ENCODE results near the gene EPB41L4B. TPM values are rescaled to one million over a fixed set of nuclear protein-coding genes. Genes with fewer than 3 reads are reported as not detected.
"Not testable (repeated sequence)": the region's sequence is repeated elsewhere in the genome, so short reads cannot be mapped to it uniquely, and the experiment has no call there.

The EPB41L4B gene
- total RNA-seq, 1 donor from 2014 or later: 3.7 TPM

DNA sequence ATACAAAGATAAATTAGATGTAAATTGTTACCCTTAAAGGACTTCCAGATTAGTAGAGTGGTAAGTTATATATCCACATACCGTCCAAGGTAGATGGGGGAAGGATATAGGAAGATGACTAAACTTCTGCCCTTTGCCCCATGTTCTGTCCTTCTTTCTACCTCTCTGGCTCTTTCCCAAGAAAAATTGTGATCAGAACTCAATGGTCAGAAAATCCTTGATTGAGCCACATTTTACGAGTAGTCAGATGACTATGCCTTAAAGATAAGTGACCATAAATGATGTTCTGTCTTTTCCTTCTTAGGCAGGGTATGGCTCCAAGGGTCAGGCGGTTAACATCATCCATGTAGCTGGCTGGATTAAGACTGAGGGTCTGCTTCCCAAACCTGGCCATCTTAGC is 158.2 kb downstream of the EPB41L4B start:
- DNase-seq: no peak

DNA sequence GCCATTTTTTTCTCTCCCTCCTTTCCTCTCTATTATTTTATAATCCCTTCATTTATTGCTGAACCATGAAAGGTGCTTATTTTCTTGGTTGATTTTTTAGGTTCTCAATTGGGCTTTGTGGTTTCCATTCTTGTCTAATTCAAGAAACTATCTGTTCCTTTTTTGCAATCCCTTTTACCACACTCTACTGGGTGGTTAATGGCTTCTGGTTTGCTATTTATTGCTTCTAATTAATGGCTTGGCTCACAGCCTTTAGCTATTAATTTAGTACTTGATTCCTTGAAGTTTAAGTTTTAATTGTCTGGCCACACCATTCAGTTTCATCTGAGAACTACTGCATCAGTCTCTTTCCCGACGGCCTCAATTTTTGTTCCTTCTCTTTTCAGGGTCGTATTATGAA is 159.4 kb downstream of the EPB41L4B start:
- no peak for DNase-seq

DNA sequence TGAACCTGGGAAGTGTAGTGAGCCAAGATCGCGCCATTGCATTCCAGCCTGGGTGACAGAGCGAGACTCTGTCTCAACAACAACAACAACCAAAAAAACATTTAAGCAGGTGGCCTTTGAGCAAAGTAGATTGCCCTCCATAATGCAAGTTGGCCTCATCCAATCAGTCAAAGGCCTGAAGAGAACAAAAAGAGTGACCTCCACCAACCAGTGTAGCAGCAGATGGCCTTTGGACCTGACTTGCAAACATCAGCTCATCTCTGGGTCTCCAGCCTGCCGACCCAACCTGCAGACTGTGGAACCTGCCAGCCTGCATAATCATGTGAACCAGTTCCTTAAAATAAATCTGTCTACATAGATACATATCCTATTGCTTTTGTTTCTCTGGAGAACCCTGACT is 161.3 kb downstream of the EPB41L4B start:
- no peak for DNase-seq

DNA sequence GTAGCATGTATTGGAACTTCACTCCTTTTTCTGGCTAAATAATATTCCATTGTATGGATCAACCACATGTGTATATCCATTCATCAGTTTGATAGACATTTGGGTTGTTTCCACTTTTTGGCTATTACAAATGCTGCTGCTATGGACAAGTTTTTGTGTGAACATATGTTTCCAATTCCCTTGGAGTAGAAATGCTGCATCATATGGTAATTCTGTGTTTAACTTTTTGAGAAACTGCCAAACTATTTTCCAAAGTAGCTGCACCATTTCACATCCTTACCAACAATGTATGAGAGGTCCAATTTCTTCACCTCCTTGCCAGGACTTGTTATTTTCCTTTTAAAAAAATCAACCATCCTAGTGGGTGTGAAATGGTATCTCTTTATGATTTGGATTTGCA is 162.2 kb downstream of the EPB41L4B start:
- DNase-seq: no peak

DNA sequence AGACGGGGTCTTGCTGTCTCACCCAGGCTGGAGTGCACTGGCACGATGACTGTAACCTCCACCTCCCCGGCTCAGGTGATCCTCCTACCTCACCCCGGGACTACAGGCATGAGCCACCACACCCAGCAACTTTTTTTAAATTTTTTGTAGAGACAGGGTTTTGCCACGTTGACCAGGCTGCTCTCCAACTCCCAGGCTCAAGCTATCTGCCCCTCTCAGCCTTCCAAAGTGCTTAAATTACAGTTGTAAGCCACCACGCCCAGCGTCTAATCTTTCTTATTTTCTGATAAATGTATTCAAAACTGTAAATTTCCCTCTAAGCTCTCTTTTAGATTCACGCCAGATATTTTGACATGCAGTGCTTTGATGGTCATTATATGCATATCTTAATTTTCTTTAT is 164.2 kb downstream of the EPB41L4B start:
- DNase-seq: no peak

DNA sequence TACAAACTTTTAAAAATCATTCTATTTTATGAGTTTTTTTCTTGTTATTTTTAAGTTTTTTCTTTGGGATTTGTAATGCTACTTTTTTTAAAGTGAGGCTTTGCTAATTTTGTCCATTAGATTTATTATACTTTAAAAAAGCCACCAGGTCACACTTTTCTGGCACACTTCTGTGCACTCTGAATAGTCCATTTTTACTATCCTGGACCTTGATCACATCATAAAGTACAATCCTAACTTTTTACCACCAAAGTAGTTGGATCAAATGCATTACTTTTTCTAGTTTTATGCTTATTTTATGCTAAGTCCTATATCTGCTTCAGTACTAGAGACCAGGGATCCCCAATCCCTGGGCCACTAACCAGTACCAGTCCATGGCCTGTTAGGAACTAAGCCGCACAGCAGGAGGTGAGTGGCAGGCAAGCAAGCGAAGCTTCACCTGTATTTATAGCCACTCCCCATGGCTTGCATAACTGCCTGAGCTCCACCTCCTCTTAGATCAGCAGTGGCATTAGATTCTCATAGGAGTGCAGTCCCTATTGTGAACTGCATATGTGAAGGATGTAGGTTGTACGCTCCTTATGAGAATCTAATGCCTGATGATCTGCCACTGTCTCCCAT is 169.8 kb downstream of the EPB41L4B start:
- DNase-seq: no peak

DNA sequence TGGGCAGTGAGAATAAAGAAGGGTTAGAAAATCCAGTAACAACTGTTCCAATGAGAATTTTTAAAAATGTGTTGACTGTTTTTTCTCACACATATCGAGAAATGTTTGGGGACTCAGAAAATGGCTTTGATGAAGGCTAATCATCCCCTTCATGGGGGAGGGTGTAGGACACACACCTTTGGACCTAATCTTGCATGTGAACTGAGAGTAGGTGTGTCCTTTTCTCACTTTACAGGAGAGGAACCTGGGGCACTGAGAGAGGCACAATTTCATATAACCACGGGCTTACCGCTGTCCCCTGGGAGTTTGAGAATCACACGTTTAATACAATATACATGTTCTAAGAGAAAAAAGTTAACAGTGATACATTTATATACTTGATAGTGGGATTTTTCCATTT is 171.1 kb downstream of the EPB41L4B start:
- no peak for DNase-seq

DNA sequence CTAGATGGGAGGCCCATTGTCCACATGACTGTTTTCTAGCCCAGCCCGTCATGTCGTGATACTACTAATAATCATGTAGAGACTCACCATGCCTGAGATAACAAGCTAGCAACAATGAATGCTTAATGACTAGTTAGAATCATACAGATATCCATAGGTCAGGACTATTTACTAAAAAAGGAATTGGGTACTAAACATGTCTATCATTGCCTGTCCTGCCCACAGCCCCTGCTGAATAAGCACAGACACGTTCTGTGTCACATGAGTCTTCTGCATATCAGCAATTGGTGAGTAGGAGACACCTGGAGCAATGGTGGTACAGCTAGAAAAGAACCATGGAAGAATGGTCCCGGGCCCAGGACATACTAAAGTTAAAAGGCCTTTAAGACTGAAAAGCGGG is 171.8 kb downstream of the EPB41L4B start:
- no peak for DNase-seq

DNA sequence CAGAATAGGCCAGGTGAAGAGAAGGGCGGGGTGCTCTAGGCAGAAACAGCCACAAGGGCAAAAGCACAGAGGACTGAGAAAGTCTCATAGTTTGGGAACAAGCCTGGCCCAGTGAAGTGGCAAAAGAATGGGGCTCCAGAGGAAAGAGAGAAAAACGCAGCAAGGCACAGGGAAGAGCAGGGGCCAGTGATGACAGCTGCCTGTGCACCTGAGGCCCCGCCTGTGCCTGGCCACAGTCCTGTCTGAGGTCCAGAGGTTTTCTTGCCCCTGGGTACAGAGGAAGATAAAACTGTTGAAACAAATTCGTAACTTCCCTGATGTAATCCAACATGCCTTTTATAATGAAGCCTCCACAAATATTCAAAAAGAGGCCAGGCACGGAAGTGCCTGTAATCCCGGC is 175.8 kb downstream of the EPB41L4B start:
- DNase-seq: no peak

DNA sequence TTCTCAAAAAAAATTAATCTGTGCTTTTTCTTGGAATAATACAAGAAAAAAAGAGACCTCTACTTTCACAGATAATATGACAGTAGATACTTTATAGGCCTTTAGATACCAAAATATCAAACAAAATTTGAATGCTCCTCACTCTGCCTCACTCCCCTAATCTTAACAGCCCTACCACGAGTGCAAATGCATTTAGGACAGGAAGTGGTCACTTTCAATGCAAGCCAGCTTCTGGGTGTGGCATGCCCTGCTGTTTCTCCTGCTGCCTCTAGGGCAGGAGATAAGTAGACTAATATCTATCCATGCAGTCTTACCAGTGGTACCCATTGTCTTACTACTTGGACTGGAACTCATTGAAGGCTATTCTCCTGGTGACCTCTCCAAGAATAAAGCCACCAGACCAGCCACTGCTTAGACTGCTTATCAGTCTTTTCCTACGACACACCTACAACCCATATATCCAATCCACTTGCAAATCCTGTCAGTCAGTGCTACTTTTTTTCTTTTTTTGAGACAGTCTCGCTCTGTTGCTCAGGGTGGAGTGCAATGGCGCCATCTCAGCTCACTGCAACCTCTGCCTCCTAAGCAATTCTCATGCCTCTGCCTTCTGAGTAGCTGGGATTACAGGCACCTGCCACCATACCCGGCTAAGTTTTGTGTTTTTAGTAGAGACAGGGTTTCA is 176.8 kb downstream of the EPB41L4B start:
- DNase-seq: no peak

DNA sequence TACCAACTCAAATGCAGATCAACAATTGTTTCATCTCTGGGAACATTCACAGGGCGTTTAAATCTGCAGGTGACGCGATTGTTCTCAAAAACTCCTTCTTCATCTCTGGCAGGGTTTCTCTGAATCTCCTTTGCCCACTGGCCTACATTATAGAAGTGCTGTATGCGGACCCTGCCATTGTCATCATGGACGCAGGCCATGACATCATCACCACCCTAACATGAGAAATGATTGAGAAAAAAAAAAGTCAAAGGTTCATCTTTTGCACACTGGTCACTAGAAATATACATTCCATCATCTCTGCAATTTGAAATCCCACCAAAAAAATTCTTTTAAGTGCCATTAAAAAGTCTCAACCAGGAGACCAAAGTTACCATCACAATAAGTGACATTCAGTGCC is 179.5 kb downstream of the EPB41L4B start:
- no peak for DNase-seq

DNA sequence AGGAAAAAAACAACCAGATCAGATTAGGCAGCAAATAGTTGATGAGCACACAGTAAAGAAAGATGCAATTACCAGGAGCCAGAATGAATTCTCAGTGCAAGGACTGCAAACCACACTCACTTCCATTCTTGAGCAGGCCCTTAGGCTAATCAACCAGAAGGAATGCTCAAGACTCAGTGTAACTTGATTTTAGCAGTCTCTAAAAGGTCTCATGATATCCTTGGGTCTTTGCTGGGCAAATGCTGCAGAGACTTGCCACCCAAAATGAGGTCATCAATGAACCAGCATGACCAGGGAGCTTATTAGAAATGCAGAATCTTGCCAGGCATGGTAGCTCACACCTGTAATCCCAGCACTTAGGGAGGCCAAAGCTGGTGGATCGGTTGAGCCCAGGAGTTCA is 181.0 kb downstream of the EPB41L4B start:
- DNase-seq: no peak

DNA sequence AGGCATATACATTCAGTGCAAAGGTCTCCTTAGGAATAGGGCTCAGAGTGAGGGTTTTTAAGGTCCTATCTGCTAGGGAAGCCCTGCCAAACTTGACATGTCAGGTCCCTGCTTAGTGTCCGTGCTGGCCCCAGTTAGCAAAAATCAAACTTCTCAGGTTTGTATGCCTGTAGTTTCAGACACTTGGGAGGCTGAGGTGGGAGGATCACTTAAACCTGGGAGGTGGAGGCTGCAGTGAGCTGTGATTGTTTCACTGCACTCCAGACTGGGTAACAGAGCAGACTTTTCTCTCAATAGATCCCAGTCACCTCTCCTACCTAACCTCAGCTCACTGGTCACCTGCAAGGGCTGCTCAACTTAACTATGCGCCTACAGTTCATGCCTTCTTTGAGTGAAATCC is 182.4 kb downstream of the EPB41L4B start:
- DNase-seq: no peak

DNA sequence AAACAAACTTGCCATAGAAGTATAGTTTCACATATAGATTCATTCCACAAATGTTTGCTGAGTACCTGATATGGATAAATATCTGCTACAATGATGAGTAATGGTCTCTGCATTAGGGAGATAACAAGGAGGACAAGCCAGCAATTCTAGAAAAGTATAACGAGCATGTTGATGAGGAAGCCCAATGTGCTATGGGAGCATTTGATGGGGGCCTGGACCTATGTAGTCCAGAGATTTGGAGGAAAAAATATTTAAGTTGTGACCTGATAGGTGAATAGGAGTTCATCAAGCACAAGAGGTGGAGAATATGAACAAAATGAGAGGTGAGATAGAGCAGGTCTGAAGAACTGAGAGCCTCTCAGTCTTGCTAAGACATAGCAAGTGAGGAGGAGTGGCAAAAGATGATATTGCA is 186.7 kb downstream of the EPB41L4B start:
- no peak for DNase-seq

DNA sequence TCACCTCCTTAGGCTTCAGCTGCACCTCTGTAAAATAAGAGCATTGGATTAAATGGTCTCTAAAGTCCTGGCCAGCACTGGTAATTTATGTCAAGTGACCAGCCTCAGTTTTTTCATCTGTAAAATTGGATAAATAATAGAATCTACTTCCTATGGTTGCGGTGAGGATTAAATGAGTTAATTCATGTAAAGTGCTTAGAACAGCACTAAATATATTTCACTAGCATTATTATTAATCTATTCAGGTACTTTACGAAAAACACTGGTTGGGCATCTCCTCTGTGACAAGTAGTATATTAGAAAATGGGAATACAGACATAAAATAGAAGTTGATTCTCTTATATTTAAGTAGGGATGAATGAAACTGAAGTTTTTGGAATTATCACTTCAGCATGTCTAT is 187.3 kb downstream of the EPB41L4B start:
- no peak for DNase-seq

DNA sequence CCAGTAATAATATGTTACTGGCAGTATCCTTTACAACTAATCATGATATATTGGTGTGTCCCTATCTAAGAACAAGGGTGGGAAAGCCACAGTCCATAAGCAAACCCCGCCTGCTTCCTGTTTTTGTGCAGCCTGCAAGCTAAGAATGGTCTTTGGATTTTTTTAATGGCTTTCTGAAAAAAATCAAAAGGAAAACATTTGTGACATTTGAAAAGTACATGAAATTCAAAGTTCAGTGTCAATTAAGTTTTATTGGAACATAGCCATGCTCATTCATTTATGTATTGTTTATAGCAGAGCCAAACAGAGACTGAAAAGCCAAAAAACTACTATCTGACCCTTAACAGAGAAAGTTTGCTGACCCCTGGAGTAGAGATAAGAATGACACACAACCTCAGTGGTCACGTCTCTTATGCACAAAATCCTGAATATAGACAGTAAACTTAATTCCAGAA is 188.3 kb downstream of the EPB41L4B start:
- no peak for DNase-seq

DNA sequence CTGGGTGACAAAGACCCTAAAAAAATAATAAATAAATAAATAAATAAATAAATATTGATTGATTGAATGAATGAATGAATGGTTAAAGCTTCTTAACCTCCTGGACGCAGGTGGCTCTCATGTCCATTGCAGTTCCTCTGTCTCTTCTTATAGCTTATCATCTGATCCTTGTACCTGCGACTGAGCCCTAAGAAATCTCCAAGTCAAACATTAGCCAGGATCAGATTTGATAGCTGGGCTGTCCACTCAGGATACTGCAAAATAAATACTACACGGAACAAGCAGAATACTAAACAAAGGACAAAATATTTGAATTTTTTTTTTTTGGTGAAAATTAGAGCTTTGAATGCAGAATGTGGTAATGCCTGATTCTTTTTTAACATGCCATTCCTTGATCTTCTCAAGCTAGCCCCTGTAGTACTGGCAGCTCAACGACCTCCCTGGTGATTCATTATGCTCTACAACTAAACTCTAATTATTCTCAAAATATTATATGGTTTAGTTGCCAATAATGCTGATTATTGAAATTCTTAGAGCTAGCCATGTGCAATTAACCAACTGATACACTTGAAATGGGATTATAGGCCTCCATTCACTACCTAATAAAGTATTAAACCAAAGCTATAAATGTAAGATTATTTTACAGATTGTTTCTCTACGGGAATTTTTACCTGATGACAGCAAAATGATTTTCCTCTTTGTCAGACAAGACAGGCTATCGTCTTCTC is 191.2 kb downstream of the EPB41L4B start:
- no peak for DNase-seq

DNA sequence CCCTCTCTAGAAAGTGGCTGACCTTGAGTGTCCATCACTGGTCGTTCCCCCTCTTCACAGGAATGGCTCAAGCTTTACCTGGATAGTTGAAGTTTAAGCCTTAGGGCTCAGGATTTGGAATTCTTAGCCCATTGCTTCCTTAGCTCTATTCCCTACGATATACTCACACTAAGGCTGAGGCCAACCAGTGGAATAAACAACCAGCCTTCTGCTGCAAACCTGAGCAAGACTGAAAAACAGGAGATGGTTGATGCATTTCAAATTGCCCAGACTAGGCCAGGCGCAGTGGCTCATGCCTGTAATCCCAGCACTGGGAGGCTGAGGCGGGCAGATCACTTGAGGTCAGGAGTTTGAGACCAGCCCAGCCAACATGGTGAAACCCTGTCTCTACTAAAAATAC is 194.2 kb downstream of the EPB41L4B start:
- not testable (repeated sequence) for DNase-seq

DNA sequence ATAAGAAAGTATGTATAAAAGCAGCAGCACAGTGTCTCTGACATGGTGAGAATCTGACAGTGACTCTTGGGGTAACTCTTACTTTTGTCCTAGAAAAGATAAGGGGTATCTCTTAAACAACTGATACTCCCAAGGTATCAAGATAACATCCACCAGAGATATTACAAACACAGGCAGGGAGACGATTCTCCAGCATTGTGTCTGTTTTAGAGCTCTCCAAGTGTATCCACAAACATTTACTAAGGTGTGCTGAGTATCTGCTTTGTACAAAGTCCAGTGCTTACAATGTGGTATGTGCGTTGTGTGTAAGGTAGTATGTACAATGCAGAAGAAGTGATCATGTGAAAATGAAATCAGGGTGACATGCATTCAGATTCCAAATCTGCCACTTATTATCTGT is 196.7 kb downstream of the EPB41L4B start:
- DNase-seq: no peak

DNA sequence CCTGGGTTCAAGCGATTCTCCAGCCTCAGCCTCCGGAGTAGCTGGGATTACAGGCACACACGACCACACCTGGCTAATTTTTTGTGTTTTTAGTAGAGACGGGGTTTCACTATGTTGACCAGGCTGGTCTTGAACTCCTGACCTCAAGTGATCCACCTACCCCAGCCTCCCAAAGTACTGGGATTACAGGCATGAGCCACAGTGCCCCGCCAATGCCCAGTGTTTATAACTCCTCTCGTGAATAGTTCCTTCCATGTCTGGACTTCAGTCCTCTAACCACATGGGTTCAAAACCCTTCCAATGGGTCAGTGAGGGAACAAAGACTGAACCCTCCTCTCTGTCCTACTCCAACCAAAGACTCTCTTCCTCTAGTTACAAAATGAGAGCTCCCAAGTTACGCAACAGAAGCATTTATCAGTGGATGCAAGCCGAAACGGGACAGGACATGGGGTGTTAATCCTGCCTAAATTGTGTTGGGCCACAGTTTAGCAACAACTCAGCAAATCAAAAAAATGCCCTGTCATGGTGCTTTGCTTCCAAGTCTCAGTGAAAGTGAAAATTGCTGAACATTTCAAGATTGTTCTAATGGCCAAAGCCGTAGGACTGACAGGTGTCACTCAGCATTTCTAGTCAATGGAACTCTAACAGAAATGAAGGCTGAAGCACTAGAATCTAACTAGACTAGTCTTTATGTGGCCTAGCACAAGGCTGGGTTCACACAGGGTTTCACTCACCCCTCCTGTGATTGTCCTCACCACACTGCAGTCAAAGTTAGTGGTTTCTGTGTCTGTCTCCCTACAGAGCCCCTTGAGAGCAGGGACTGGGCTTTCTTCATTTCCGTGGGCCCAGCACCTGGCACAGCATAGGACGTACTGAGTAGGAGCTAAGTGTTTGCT is 197.9 kb downstream of the EPB41L4B start:
- no peak for DNase-seq
